HG03354 (cell line): ENCODE results near the gene ETV6.

ENCODE experiments used
- ATAC-seq: cut with Tn5 transposase; IDR thresholded peaks from one replicate; pipeline ENCODE4 v1.9.1; 2021; ENCODE audit warnings: mild to moderate bottlenecking; ENCODE audit not compliant: unreplicated experiment, poor library complexity, severe bottlenecking

Gene ETV6

DNA sequence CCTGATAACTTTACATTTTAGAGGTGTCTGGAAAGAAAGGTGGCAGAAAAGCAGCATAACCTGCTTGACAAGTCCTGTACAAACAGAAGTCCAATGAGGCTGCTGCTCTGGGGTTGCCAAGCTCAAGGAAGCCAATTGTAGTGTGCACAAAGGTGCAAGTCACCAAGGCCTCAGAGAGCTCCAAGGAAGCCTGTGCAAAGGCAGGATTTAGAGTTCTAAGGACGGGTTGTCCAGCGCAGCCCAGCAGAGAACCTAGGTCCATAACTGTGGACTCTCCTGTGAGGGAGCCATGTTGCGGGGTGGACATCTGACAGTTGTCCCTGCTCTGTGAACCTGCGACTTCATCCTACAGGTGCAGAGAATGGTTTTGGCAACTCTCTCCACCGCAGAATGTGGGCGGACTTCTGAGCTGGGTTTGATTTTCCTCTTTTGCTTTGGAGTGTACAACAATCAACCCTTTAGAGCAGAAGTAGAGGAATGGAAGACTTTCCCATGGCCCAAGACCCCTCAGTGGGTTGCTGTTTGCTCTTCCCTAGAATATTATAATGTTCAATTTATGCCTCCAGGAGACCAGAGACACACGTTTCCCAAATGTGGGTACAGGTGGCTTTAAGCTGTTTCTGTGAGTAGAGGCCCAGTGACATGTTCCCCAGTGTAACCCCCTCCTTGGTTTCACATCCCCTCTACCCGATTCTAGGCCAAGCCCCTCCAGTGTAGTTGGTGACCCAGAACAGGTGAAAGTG, 81.0 kb downstream of the ETV6 start:
- ATAC-seq = peak; percentile 51

DNA sequence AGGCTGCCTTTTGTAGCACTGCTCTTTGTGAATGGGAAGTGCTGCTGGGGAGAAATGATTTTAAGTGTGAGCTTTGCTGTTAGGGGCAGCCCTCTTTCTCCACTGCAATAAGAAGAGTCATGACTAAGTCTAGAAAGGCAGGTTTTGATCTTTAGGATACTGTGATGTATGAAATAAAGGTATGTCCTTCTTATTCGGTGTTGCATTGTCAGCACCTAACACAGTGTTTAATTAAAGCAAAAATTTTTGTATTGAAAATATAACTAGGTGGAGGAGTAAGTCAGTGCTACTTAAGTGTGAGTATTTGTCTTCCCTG, 81.5 kb downstream of the ETV6 start:
- no peak for ATAC-seq

DNA sequence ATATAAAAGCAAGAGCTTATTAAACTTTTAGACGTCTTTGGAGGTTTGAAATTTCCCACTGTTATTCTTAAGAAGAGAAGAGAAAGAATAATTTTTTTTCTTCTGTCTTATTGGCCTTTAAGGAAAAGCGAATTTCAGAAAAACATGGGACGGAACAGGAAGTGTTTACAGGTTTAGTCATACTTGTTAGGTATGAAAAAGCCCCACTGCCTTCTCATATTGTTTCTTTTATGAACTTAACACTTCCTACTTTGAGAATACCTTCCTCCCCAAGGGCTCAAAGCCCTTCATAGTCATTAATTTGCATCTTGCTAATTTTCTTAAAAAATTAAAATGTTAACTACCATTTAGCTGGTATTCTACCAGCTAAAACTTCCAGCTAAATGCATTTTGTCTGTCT, 82.0 kb downstream of the ETV6 start:
- peak; percentile 26 for ATAC-seq

DNA sequence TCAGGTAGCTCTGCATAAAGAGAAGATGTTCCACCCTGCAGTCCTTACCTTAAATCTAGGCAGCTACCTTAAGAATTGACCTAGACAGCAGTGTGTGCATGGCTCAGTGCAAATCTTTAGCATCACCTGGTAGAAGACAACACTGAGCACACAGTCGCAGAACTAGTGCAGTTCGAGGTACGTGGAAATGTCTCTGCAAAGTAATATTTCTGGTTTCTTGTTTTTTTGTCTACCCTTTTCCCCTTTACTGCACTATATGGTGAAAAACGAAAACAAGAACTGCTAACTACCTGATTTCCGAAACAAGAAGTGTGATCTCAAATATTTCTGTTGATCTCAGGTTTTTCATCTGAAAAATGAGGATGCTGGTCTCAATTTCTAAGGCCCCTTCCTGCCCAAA, 82.5 kb downstream of the ETV6 start:
- no peak for ATAC-seq

DNA sequence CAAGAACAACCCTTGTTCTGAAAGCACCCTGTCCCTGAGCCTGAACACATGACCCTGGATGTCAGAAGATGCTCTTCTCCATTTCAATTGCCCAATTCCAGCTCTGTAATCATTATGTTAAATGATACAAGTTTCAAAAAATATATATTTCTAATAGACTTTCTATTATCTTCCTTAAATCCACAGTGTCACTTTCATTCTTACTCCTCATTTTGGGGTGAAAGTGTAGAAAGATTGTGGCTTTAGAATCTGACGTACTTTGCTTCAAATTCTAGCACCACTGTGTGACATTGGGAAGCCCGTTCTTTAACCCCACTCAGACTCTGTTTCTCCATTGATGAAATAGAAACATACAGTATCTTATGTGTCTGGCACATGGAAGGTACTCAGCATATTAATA, 83.2 kb downstream of the ETV6 start:
- no peak for ATAC-seq

DNA sequence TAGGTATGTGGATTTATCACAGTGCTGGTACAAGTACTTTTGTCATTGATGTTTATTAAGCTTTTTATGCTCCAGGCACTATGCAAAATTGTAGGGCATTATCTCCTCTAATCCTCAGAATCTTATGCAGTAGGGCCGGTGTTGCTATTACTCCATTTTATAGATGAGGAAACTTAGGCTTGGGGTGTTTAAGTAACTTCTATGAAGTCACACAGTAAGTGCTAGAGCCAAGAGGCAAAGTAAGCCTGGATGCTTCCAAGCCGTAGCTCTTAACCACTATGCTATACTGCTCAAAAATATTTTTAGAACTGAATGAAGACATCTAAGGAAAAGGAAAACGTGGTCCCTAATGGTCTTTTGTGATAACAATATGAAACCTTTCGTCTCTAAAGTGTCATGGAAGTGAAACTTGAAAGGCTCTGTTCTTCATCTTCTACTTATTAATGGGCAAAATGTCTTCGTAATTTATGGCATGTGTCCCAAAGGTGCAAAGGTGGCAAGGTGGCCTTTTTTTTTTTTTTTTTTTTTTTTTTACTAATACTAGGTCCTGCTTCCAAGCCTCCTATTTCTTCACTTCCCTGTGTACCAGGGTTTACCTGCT, 85.2 kb downstream of the ETV6 start:
- no peak for ATAC-seq

DNA sequence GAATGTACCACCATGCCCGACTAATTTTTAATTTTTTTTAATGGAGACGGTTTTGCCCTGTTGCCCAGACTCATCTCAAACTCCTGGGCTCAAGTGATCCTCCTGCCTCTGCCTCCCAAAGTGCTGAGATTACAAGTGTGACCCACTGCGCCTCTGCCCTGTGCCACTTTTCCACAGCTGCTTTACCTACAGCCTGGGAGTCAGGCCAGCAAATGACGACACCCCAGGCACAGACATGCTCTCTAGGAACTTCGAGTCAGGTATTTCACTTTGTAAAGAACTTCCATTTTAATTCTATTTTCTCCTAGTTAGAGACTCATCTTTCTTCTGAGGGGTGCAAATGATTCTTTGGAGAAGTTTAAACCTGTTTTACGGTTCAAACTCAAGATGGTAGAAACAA, 89.0 kb downstream of the ETV6 start:
- ATAC-seq = no peak

DNA sequence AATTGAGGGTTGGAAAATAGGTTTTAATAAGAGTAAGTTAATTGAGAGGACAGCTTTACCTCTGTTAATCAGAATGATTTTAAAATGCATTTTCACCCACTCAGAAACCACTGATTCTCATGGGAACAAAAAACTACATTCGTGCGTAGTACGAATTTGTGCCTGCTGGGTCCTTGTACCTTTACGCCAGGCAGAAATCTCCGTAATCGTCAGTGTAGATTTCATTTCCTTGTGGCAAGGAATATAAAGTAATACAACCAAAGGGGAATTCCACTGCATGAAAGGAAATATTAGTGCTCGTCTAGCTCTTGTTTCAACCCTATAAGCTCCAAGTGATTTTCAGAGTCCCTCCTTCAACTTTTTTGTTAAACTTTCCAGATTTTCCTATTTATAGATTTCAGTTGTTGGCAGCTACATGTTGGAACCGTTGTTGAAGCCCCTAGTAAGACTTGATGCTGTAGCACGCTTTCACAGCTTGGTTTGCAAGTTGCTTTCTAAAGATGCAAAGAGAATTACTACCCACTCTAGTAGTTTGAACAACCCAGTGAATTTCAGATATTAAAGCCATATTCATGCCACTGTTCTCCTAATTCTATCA, 90.6 kb downstream of the ETV6 start:
- no peak for ATAC-seq

DNA sequence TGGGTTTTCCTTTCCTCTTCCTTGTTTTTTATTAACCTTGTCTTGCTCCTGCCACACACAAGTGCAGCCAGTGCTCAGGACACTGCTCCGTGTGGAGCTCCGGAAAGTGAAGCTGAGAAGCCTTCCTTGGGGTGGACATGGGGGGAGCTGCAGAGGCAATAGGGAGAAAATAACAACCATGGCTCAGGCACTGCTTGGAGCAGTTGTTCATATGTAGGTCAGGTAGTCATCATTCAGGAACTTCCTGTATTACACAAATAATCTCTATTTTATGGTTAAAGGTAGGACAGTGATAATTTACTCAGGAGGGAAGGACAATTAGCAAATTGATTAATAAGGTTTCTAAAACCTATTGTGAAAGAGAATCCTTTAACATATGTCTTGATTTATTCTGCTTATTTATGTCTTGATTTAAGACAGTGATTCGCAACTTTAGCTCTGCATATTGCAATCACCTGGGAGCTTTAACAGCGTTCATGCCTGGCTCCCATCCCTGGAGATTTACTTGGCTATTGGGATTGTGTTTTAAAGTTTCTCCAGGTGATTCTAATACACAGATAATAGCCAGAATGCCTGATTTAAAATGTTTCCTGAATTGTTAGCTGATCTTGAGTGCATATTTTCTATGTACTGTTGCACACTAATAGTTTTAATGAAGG, 92.1 kb downstream of the ETV6 start:
- ATAC-seq = no peak

DNA sequence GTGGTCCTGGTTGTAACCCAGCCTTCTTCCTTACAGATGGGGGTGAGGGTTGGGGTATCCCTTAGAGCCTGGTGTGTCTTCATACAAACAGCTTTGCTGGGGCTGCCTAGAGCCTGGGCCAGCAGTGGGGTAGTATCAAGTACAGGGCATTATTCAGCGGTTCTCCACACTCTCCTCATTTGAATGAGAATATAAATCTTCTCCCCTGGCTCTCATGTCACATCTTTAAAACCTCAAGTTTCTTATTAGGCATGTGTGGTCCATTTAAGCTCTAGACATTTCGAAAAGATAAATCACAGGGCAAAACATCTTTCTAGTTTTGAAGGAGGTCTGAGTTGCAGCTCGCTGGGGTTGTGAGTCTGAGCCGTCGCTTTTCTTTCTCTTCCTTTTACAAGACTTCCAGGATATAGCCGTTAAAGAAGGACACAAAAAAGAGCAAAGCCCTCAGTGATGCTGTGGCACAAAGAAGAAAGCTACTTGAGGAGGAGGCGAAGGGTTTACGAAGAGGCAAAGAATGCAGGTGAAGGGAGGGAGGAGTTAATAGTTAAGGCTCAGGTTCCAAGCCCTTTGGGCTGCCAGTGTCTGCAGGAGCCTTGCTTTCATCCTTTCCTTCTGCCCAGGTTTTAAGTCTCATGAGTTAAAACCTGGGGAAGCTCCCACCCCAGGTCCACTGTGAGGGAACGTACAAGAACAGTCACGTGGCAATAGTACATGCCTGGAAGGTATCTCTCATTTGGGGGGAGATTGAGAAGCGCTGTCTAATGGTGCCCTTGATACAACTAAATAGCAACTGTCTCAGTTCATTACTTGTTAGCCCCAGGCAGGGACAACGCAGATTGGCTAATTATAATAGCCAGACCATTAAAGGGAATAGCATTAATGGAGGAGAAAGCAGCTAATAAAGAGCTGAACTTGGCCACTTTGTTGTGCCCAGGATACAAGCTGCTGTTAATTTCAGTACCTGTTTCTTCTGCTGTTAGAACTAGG, 94.2 kb downstream of the ETV6 start:
- ATAC-seq = no peak

DNA sequence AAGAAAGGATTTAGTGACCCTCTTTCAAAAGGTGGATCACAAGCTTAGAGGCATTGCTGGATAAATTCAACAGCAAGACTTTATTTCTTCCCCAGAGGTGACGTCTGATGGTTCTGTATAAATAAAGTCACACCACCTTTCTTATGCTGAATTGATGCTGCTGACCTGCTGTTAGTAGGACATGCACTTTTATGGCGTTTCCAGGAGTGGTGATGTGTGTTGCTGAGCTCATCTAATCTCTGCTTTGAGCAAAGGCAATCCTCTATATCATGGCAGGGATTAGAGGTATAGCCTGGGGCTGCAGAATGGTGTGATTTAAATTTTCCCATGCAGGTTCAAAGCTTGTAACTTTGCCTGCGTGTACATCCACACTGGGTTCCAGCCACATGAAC, 94.9 kb downstream of the ETV6 start:
- ATAC-seq = no peak

DNA sequence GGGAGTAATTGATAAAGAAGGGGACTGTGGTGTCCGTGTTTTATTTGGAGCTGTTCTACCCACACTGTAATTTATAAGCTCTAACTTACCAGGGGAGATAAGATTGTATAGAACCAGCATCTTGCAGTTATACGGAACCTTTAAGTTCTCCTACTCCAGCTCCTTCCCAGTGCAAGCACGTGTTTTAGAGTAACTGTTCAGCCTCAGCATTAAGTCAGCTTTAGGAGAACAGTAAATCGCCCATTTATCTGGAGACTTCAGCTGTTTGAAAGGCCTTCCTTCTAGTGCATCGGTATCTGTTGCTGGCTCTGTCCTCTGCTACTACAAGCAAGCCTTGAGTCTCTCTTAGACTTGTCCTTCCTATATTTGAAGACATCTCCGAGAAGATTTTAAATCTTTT, 95.6 kb downstream of the ETV6 start:
- ATAC-seq = no peak

DNA sequence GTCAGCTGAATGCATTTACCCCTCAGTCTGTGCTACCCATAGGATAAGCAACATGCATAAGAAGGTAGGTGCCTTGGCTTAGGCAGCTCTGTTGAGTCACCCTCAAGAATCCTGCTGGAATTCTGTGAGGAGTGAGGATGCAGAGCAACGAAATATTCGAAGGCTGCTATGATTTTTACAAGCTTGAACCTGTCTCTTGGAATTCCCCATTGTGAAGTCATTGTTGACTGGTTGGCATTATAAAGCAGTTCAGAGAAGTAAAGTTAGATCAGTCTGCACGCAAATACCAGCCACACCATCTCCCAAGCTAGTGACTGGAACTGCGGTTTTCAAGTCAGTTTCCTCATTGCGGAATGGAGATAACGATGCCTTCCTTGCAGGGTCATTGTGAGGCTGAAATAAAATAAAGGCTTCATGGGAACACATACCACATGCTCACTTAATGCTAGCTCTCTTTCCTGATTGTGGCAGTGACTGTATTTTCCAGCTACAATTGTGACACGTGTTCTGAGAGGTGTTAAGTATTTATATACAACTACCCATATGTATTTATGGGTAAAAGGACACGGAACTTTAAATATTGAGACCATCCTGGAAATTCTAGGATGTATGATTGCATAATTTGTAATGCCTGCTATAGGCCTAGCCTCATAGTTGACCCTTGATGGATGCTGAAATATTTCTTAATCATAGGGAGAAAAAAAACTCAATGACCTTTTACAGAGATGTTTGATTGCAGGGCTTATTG, 96.7 kb downstream of the ETV6 start:
- no peak for ATAC-seq

DNA sequence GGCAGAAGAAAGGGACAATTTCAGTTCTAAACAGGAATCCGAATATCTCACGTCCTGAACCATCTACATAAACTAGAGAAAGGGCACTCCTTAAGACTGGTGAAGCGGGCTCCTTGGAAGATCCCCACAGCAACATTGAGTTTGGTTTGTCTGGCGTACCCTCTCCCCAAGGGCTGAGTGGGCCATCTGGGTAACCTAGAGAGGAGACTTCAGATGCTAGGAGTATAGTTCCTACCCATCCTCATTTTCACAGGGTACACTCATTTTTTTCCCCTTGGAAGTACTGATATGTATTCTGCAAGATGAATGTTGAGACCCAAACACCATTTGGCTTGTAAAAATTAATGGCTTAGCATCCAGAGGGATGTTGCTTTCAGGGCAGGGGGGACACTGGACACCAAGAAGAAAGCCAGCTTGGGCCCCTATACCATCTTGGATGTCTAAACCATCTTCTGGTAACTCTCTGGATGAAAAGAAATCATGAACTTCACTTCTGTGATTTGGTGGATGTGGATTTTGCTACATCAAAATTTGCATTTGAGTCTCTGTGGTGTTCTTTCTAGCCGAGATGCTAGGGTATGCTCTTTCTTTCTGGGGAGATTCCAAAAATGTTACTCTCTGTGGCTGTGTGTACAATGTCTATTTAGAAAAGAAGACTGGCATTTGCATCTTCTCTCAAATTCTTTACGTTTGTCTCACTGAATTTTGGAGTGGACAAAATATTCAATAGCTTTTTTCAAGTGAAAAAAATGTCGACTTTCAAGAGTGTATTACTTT, 97.7 kb downstream of the ETV6 start:
- peak; percentile 31 for ATAC-seq

DNA sequence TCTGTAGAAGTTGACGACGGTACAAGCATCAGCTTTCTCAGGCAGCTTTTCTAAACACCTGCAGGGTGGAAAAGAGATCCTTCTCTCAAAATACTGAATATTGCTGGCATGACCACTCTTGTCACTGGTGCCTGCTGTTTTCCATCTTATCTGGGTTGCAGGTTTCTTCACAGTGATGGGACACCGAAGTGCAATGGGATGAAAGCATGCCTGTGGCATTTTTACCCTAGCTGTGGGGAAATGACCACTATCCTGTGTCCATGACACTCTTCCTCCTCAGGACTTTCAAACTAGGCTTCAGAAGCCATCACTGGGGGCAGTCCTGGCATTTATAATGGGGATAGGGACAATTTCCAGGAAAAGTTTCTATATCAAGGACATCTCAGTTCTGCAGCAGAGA, 98.5 kb downstream of the ETV6 start:
- ATAC-seq = no peak

DNA sequence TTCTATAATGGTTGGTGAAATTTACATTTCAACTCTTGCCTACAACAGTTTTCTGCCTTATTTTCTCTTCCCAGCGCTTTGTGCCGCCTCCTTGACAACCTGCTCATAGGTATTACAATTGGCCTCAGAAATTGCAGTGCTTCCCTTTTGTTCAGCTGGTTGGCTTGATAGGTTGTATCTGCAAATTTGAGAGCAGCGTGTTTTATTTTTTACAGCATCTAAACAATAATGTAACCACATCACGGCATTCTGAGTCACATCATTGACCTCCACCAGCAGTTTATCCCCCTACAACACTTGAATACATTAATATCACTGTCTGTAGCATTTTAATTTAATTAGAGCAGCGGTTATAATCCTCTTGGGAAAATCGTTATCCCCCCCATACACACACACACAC, 99.4 kb downstream of the ETV6 start:
- ATAC-seq = no peak

DNA sequence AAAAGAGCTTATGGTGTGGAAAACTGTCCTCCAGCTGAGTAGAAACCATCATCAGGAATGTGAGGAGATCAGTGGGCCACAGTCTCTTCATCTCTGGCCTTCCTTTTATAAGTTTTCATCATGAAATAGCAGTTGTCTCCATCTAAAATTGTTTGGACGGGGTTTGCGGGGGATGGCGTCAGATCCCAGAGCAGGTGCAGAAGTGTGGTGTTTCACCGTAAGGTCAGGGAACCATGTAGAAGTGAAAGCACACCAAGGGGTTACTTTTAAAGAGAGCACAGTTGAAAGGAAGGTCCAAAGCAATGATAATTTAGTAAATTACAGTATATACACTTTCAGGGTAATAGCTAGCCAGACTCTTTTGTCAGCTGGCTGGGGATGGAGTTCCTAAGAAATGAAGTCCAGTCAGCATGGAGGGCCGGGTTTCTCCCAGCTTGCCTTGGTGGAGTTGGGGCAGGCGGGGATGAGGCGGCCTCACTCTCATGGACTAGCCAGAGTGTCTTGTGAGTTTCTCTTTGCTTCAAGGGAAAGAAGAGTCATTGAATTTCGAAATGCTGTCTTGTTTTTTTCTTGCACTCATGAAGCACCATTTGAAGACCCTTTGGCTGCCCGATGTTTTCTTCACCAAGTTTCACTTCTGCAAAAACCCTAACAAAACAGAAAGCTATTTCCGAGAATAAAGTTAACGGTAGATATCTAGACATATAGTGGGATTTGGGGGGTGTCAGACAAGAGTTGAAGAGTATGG, 100.6 kb downstream of the ETV6 start:
- peak; percentile 61 for ATAC-seq
